ENCODE results near the gene UBR7.

UBR7 gene

GRCh38 chr14:93249128-93249831 is 42.2 kb downstream of the UBR7 start:
- Histone ChIP-seq H3K27me3 (ENCODE audit: insufficient read depth, low read length) (no peaks in the 10 kb centered on the region), H3K36me3 (ENCODE audit: insufficient read depth, low read length) (peaks cover 36% of the 10 kb centered on the region), H3K4me1 (ENCODE audit: insufficient read depth, low read length, severe bottlenecking) (no peaks in the 10 kb centered on the region), H3K9me3 (ENCODE audit: low read length) (no peaks in the 10 kb centered on the region), H2AFZ (ENCODE audit: low read length) (no peak overlapping the region), H3K79me2 (ENCODE audit: insufficient read depth, low read length) (no peaks in the 10 kb centered on the region), H4K20me1 (ENCODE audit: insufficient read depth, low read length) (no peaks in the 10 kb centered on the region), H3K4me2 (ENCODE audit: low read length) (no peak overlapping the region), H3K4me3 (ENCODE audit: low read depth, low read length, poor library complexity, severe bottlenecking) (no peak overlapping the region), H3K9ac (ENCODE audit: low read length) (no peak overlapping the region), H3K27ac (ENCODE audit: low read depth, low read length, poor library complexity, severe bottlenecking) (no peak overlapping the region), H3F3A (ENCODE audit: insufficient read depth, low read length) (no peaks in the 10 kb centered on the region), H3K9me2 (ENCODE audit: low read depth, low read length) (no peaks in the 10 kb centered on the region)
- no peak for TF ChIP-seq CTCF (IDR thresholded peaks at IDR 0.05; ENCODE audit: low read length)
- no peak for TF ChIP-seq EZH2 (IDR thresholded peaks at IDR 0.05; ENCODE audit: borderline replicate concordance, low read length)

- no peak overlapping the region for H3K4me2 ChIP-seq (ENCODE audit: low read length)
- H3K9me3 ChIP-seq (ENCODE audit: low read length) = no peaks in the 10 kb centered on the region
- H4K20me1 ChIP-seq (ENCODE audit: insufficient read depth, low read length) = no peaks in the 10 kb centered on the region
- TF ChIP-seq CTCF (IDR thresholded peaks at IDR 0.05; ENCODE audit: low read length) = no peak
- H3K4me3 ChIP-seq (ENCODE audit: low read depth, low read length, poor library complexity, severe bottlenecking) = no peak overlapping the region
- H3F3A ChIP-seq (ENCODE audit: insufficient read depth, low read length) = no peaks in the 10 kb centered on the region
- H3K27ac ChIP-seq (ENCODE audit: low read depth, low read length, poor library complexity, severe bottlenecking) = no peak overlapping the region
- H3K27me3 ChIP-seq (ENCODE audit: insufficient read depth, low read length) = no peaks in the 10 kb centered on the region
- no peaks in the 10 kb centered on the region for H3K79me2 ChIP-seq (ENCODE audit: insufficient read depth, low read length)
- no peak overlapping the region for H3K9ac ChIP-seq (ENCODE audit: low read length)
- H2AFZ ChIP-seq (ENCODE audit: low read length) = no peak overlapping the region
- H3K4me1 ChIP-seq (ENCODE audit: insufficient read depth, low read length, severe bottlenecking) = no peaks in the 10 kb centered on the region
- peaks cover 32% of the 10 kb centered on the region for H3K36me3 ChIP-seq (ENCODE audit: insufficient read depth, low read length)
- H3K9me2 ChIP-seq (ENCODE audit: low read depth, low read length) = no peaks in the 10 kb centered on the region
Observed at GRCh38 chr14:93262446-93262845, 55.4 kb downstream of the UBR7 start.

- Histone ChIP-seq H3F3A (ENCODE audit: insufficient read depth, low read length) (no peaks in the 10 kb centered on the region), H3K4me2 (ENCODE audit: low read length) (no peak overlapping the region), H3K27ac (ENCODE audit: low read depth, low read length, poor library complexity, severe bottlenecking) (no peak overlapping the region), H3K27me3 (ENCODE audit: insufficient read depth, low read length) (no peaks in the 10 kb centered on the region), H3K9ac (ENCODE audit: low read length) (no peak overlapping the region), H3K4me3 (ENCODE audit: low read depth, low read length, poor library complexity, severe bottlenecking) (no peak overlapping the region), H3K9me2 (ENCODE audit: low read depth, low read length) (no peaks in the 10 kb centered on the region), H4K20me1 (ENCODE audit: insufficient read depth, low read length) (no peaks in the 10 kb centered on the region), H3K79me2 (ENCODE audit: insufficient read depth, low read length) (no peaks in the 10 kb centered on the region), H3K4me1 (ENCODE audit: insufficient read depth, low read length, severe bottlenecking) (no peaks in the 10 kb centered on the region), H3K36me3 (ENCODE audit: insufficient read depth, low read length) (peaks cover 28% of the 10 kb centered on the region), H2AFZ (ENCODE audit: low read length) (no peak overlapping the region), H3K9me3 (ENCODE audit: low read length) (no peaks in the 10 kb centered on the region)
- TF ChIP-seq CTCF (IDR thresholded peaks at IDR 0.05; ENCODE audit: low read length) (no peak), EZH2 (IDR thresholded peaks at IDR 0.05; ENCODE audit: borderline replicate concordance, low read length) (no peak)
Observed at GRCh38 chr14:93263416-93263815, 56.4 kb downstream of the UBR7 start.

Measured in OCI-LY1 (cell line).